ENCODE data around the gene EGR2.

EGR2 gene

DNA sequence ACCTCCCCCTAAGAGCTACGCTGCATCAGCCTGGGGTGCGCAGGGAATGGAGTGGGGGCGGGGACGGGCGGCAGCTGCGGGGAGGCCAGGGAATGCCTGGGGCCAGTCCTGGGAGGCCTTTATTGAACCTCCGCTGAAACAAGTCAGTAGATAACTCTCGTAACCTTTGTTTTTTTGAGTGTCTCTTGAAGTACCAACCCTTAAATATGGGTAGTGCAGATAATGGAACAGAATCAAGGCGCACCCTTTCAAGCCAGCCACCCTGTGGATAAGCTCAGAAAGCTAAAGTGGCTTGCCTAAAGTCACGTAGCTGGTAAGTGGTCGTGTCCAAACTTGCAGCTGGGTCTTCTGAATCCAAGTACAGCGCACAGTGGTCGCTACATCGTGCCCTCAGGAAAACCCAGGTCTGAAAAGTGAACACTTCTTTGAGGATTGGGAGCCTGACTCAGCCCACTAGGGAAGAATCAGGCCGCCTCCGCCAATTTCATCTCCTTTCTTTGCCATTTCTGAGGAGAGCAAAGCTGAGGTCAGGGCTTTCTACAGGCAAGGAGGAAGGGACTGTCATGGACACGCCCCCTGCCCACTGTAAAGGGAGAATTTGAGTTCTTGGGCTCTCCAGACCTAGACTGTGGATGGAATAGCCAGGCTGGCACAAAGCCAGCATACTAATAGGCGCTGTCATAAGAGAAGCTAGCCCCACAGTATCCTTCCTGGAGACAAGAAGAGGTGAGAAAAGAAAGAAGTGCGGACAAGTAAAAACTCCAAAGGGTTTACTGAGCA lies 3.2 kb upstream of the EGR2 start:
- Histone ChIP-seq H3K4me1 (ENCODE audit: insufficient read depth, low read length) (peaks cover 25% of the 10 kb centered on the region), H3K27ac (ENCODE audit: low read length) (no peak overlapping the region), H3K9me3 (ENCODE audit: insufficient read depth, low read length, severe bottlenecking) (no peaks in the 10 kb centered on the region), H4K20me1 (ENCODE audit: insufficient read depth, low read length) (no peaks in the 10 kb centered on the region), H3K9ac (ENCODE audit: low read depth, low read length) (no peak overlapping the region), H2AFZ (ENCODE audit: low read depth, low read length) (no peak overlapping the region), H3K79me2 (ENCODE audit: insufficient read depth, low read length) (no peaks in the 10 kb centered on the region), H3K27me3 (ENCODE audit: insufficient read depth, low read length, poor library complexity) (peaks cover 7% of the 10 kb centered on the region), H3K4me2 (ENCODE audit: insufficient read depth, low read length) (no peak overlapping the region), H3K36me3 (ENCODE audit: insufficient read depth, low read length) (no peaks in the 10 kb centered on the region), H3K4me3 (ENCODE audit: low read depth in 1 of 2, low read length in 2 of 2) (no peak overlapping the region)
- no peak for TF ChIP-seq CTCF (IDR thresholded peaks at IDR 0.05; ENCODE audit: borderline replicate concordance, extremely low read depth, low read length, poor library complexity, severe bottlenecking)
- no peak for TF ChIP-seq EZH2 (IDR thresholded peaks at IDR 0.05; ENCODE audit: borderline replicate concordance, low read depth, low read length, severe bottlenecking)
- ATAC-seq (ENCODE audit: insufficient read depth, low read depth) (no peak), DNase-seq (no peak)

- H3K9ac ChIP-seq (ENCODE audit: low read depth, low read length), result peak overlapping the region; percentile 87; the same call in 1 of the 2 replicates
- H3K4me1 ChIP-seq (ENCODE audit: insufficient read depth, low read length), result peaks cover 25% of the 10 kb centered on the region
- H2AFZ ChIP-seq (ENCODE audit: low read depth, low read length), result peak overlapping the region; percentile 96; the same call in 1 of the 2 replicates
- TF ChIP-seq EZH2 (IDR thresholded peaks at IDR 0.05; ENCODE audit: borderline replicate concordance, low read depth, low read length, severe bottlenecking) (no peak), CTCF (IDR thresholded peaks at IDR 0.05; ENCODE audit: borderline replicate concordance, extremely low read depth, low read length, poor library complexity, severe bottlenecking) (no peak)
- ATAC-seq (ENCODE audit: insufficient read depth, low read depth) (no peak), DNase-seq (no peak)
- H3K9me3 ChIP-seq (ENCODE audit: insufficient read depth, low read length, severe bottlenecking), result no peaks in the 10 kb centered on the region
- H3K4me3 ChIP-seq (ENCODE audit: low read depth in 1 of 2, low read length in 2 of 2), result peak overlapping the region in 1 of 2 experiments; percentile 86; a peak in 2 of 4 replicates
- no peaks in the 10 kb centered on the region for H3K79me2 ChIP-seq (ENCODE audit: insufficient read depth, low read length)
- no peak overlapping the region for H3K27ac ChIP-seq (ENCODE audit: low read length)
- H3K36me3 ChIP-seq (ENCODE audit: insufficient read depth, low read length), result no peaks in the 10 kb centered on the region
- H4K20me1 ChIP-seq (ENCODE audit: insufficient read depth, low read length), result no peaks in the 10 kb centered on the region
- H3K4me2 ChIP-seq (ENCODE audit: insufficient read depth, low read length), result peak overlapping the region; percentile 100
- peaks cover 7% of the 10 kb centered on the region for H3K27me3 ChIP-seq (ENCODE audit: insufficient read depth, low read length, poor library complexity)
Observed at GRCh38 chr10:62818426-62819011, 2.4 kb upstream of the EGR2 start.

- H4K20me1 ChIP-seq (ENCODE audit: insufficient read depth, low read length), result no peaks in the 10 kb centered on the region
- peak overlapping the region; percentile 96 for H2AFZ ChIP-seq (ENCODE audit: low read depth, low read length)
- no peaks in the 10 kb centered on the region for H3K79me2 ChIP-seq (ENCODE audit: insufficient read depth, low read length)
- peak overlapping the region; percentile 93 for H3K27ac ChIP-seq (ENCODE audit: low read length)
- H3K9ac ChIP-seq (ENCODE audit: low read depth, low read length), result peak overlapping the region; percentile 87
- H3K9me3 ChIP-seq (ENCODE audit: insufficient read depth, low read length, severe bottlenecking), result no peaks in the 10 kb centered on the region
- peak; percentile 50 for ATAC-seq (ENCODE audit: insufficient read depth, low read depth)
- H3K4me1 ChIP-seq (ENCODE audit: insufficient read depth, low read length), result peaks cover 25% of the 10 kb centered on the region
- TF ChIP-seq EZH2 (IDR thresholded peaks at IDR 0.05; ENCODE audit: borderline replicate concordance, low read depth, low read length, severe bottlenecking), result no peak
- TF ChIP-seq CTCF (IDR thresholded peaks at IDR 0.05; ENCODE audit: borderline replicate concordance, extremely low read depth, low read length, poor library complexity, severe bottlenecking), result peak; percentile 78
- peak overlapping the region; percentile 100 for H3K4me2 ChIP-seq (ENCODE audit: insufficient read depth, low read length)
- peaks cover 7% of the 10 kb centered on the region for H3K27me3 ChIP-seq (ENCODE audit: insufficient read depth, low read length, poor library complexity)
- H3K4me3 ChIP-seq (ENCODE audit: low read depth in 1 of 2, low read length in 2 of 2), result peak overlapping the region; percentile 55 to 86; a peak in 3 of 4 replicates
- DNase-seq, result peak; percentile 67
- no peaks in the 10 kb centered on the region for H3K36me3 ChIP-seq (ENCODE audit: insufficient read depth, low read length)
Observed at GRCh38 chr10:62817766-62818425, 1.7 kb upstream of the EGR2 start.
